K562 (cell line): ENCODE measurements around the gene BRAT1. TPM values are rescaled to one million over a fixed set of nuclear protein-coding genes. Genes with fewer than 3 reads are reported as not detected.

Experiments used
- ATF7 ChIP-seq: fragments of 450-650 bp; IDR thresholded peaks from 2 replicates; pipeline ENCODE4 v1.7.1; 2014; ENCODE audit warnings: mild to moderate bottlenecking, moderate library complexity
- BACH1 ChIP-seq: fragments of 200-800 bp; sonication (Bioruptor generic); IDR thresholded peaks from 2 replicates; pipeline ENCODE4 v1.6.1; 2016; ENCODE audit warnings: missing genetic modification characterization, missing compliant biosample characterization
- BCOR ChIP-seq: fragments of 450-650 bp; IDR thresholded peaks from 2 replicates; pipeline ENCODE4 v1.6.1; 2016
- CBFA2T3 ChIP-seq: fragments of 450-650 bp; IDR thresholded peaks from 2 replicates; pipeline ENCODE4 v1.6.1; 2017
- CEBPB ChIP-seq: fragments of 450-650 bp; IDR thresholded peaks from 2 replicates; pipeline ENCODE4 v1.6.1; 2016; ENCODE audit warnings: missing genetic modification characterization, missing compliant biosample characterization
- DPF2 ChIP-seq: fragments of 450-650 bp; IDR thresholded peaks from 2 replicates; pipeline ENCODE4 v1.6.1; 2016
- FOXP4 ChIP-seq: sonication (generic); formaldehyde crosslinking; IDR thresholded peaks from 2 replicates; pipeline ENCODE4 v1.8.0; 2022; ENCODE audit warnings: mild to moderate bottlenecking, missing genetic modification reagents, borderline replicate concordance
- GTF2F1 ChIP-seq: IDR thresholded peaks from 2 replicates; pipeline ENCODE4 v1.6.1; 2011; ENCODE audit warnings: low read depth, low read length, improper control_type of control experiment
- ILK ChIP-seq: fragments of 450-650 bp; IDR thresholded peaks from 2 replicates; pipeline ENCODE4 v1.6.1; 2016; ENCODE audit warnings: missing genetic modification characterization, low read depth, mild to moderate bottlenecking, missing compliant biosample characterization, moderate library complexity, borderline replicate concordance
- JUN ChIP-seq, 2 experiments: sonication (generic) in 1 of 2; formaldehyde crosslinking in 1 of 2; IDR thresholded peaks; 2 replicates each; pipeline versions ENCODE4 v1.6.1 to v1.8.0; 2012 to 2022; ENCODE audit warnings: borderline replicate concordance in 2 of 2, mild to moderate bottlenecking in 2 of 2, improper control_type of control experiment in 1 of 2, low read depth in 1 of 2, low read length in 1 of 2, missing genetic modification reagents in 1 of 2
- KHSRP ChIP-seq: fragments of 450-650 bp; IDR thresholded peaks from 2 replicates; pipeline ENCODE4 v1.6.1; 2017
- KLF16 ChIP-seq: IDR thresholded peaks from 2 replicates; pipeline ENCODE4 v1.6.1; 2016; ENCODE audit warnings: antibody characterized with exemption
- MAFF ChIP-seq: IDR thresholded peaks from 2 replicates; pipeline ENCODE4 v1.6.1; 2012; ENCODE audit warnings: low read length, improper control_type of control experiment
- MCM7 ChIP-seq, 2 experiments: fragments of 450-650 bp; IDR thresholded peaks; 2 replicates each; pipeline ENCODE4 v1.6.1; 2016 to 2018
- MEIS2 ChIP-seq: fragments of 450-650 bp; IDR thresholded peaks from 2 replicates; pipeline ENCODE4 v1.6.1; 2014; ENCODE audit warnings: mild to moderate bottlenecking; ENCODE audit not compliant: partially characterized antibody
- MTA3 ChIP-seq: fragments of 450-650 bp; formaldehyde crosslinking; IDR thresholded peaks from 2 replicates; pipeline ENCODE4 v1.6.1; 2017; ENCODE audit warnings: mild to moderate bottlenecking, borderline replicate concordance
- PHF8 ChIP-seq: fragments of 200-600 bp; sonication (generic); IDR thresholded peaks from 2 replicates; pipeline ENCODE4 v1.6.1; 2012; ENCODE audit warnings: mixed run types, mild to moderate bottlenecking, inconsistent platforms, low read length, moderate library complexity, borderline replicate concordance
- POU5F1 ChIP-seq: fragments of 150-350 bp; IDR thresholded peaks from 2 replicates; pipeline ENCODE4 v1.6.1; 2014; ENCODE audit warnings: borderline replicate concordance, low read length, low read depth, mild to moderate bottlenecking; ENCODE audit not compliant: partially characterized antibody
- SMARCC2 ChIP-seq: fragments of 450-650 bp; IDR thresholded peaks from 2 replicates; pipeline ENCODE4 v1.6.1; 2017; ENCODE audit warnings: antibody characterized with exemption, moderate library complexity, mild to moderate bottlenecking, low read depth
- SMC3 ChIP-seq: conservative IDR thresholded peaks from 2 replicates; pipeline ENCODE4 v1.6.1; 2011; ENCODE audit warnings: low read depth, low read length, improper control_type of control experiment; ENCODE audit not compliant: insufficient read depth
- THAP12 ChIP-seq: fragments of 250-450 bp; sonication (Bioruptor Pico); IDR thresholded peaks from 2 replicates; pipeline ENCODE4 v1.9.0; 2021; ENCODE audit warnings: mild to moderate bottlenecking, inconsistent platforms
- ZBED1 ChIP-seq: IDR thresholded peaks from 2 replicates; pipeline ENCODE4 v1.6.1; 2014
- ZBTB7A ChIP-seq: IDR thresholded peaks from 2 replicates; pipeline ENCODE4 v1.6.1; 2011; ENCODE audit warnings: low read depth, mild to moderate bottlenecking, low read length, moderate library complexity, borderline replicate concordance; ENCODE audit not compliant: control insufficient read depth
- ZC3H4 ChIP-seq: sonication (generic); formaldehyde crosslinking; IDR thresholded peaks from 2 replicates; pipeline ENCODE4 v1.9.0; 2021; ENCODE audit warnings: missing genetic modification reagents, borderline replicate concordance
- ZNF140 ChIP-seq: fragments of 250-450 bp; sonication (Bioruptor Pico); IDR thresholded peaks from 2 replicates; pipeline ENCODE4 v1.8.0; 2021; ENCODE audit warnings: moderate library complexity, mild to moderate bottlenecking, inconsistent platforms
- ZNF143 ChIP-seq: sonication (generic); formaldehyde crosslinking; IDR thresholded peaks from 2 replicates; pipeline ENCODE4 v1.9.0; 2022; ENCODE audit warnings: mild to moderate bottlenecking, missing genetic modification reagents
- polyA plus RNA-seq, 8 experiments: library from polyadenylated mRNA; depleted of rRNA in 4 of 8; stranded (reverse) in 5 of 8; unstranded in 3 of 8; fragments of >200 nt; fragmentation: Nextera tagmentation in 2 of 8; fragmentation: Illumina TruSeq in 1 of 8; extraction: Ambion mirVana in 2 of 8; extraction: Trizol in 1 of 8; gene quantifications; 2 replicates each; pipeline versions ENCODE4 v1.2.1 to v1.2.3, GENCODE V29; 2011 to 2014; ENCODE audit warnings: inconsistent platforms in 1 of 8, missing spikeins in 1 of 8
- total RNA-seq, 7 experiments: library from RNA; depleted of rRNA in 6 of 7; stranded (reverse); fragments of >200 nt in 6 of 7; fragmentation: Illumina TruSeq in 2 of 7; extraction: Trizol in 2 of 7; gene quantifications; 2 replicates each; pipeline versions ENCODE4 v1.2.1 to v1.2.3, GENCODE V29; 2011 to 2021; ENCODE audit warnings: low replicate concordance in 1 of 7

The BRAT1 gene
- total and polyA plus RNA-seq, 9 of the 15 experiments (the other 6 are each of a cell fraction or from before 2014, with no cell fraction given) = 0.13 to 49.6 (median 10.5) TPM

- no peak for TF ChIP-seq PHF8
- no peak for TF ChIP-seq BACH1 (tag)
- TF ChIP-seq FOXP4 (CRISPR knock-in tag) = no peak
- no peak for TF ChIP-seq ZNF143 (CRISPR knock-in tag)
- TF ChIP-seq ZC3H4 (CRISPR knock-in tag) = no peak
- no peak for TF ChIP-seq POU5F1
- peak; percentile 88; the same call in 1 of the 2 replicates for TF ChIP-seq ZBTB7A
- TF ChIP-seq KLF16 = 0 out of 2 replicates have a peak, but pooled peaks have one; percentile 23
- TF ChIP-seq DPF2 = peak; percentile 86
- TF ChIP-seq SMC3 = no peak
- TF ChIP-seq ZBED1 = no peak
- TF ChIP-seq KHSRP = no peak
- peak; percentile 66; the same call in 1 of the 2 replicates for TF ChIP-seq SMARCC2
- no peak for TF ChIP-seq MEIS2
- TF ChIP-seq CEBPB (tag) = no peak
- TF ChIP-seq MTA3 = no peak
- no peak for TF ChIP-seq MCM7 (IDR thresholded peaks at IDR 0.05)
- no peak for TF ChIP-seq THAP12 (CRISPR knock-in tag)
- TF ChIP-seq GTF2F1 = no peak
- TF ChIP-seq ZNF140 (CRISPR knock-in tag) = no peak
- TF ChIP-seq ATF7 = peak; percentile 85; the same call in 1 of the 2 replicates
- peak; percentile 99 for TF ChIP-seq JUN (IDR thresholded peaks at IDR 0.05; ENCODE audit: borderline replicate concordance, low read depth, low read length)
- TF ChIP-seq JUN (CRISPR knock-in tag; IDR thresholded peaks at IDR 0.05; ENCODE audit: borderline replicate concordance) = peak; percentile 65; the same call in 1 of the 2 replicates
- no peak for TF ChIP-seq MAFF
- peak; percentile 52 for TF ChIP-seq CBFA2T3
- no peak for TF ChIP-seq ILK (tag)
- peak; percentile 28; the same call in 1 of the 2 replicates for TF ChIP-seq BCOR
Measured at GRCh38 chr7:2530071-2530987, 25.0 kb downstream of the BRAT1 start (continued).
